Cardiac atrium fibroblast (primary cell): ENCODE results near the gene FUT6. TPM values are rescaled to one million over a fixed set of nuclear protein-coding genes. Genes with fewer than 3 reads are reported as not detected.

ENCODE experiments used
- total RNA-seq: library from RNA; depleted of rRNA; stranded (reverse); fragments of >200 nt; gene quantifications from 2 replicates; pipeline ENCODE4 v1.2.3, GENCODE V29; 2015

FUT6 gene, protein sequence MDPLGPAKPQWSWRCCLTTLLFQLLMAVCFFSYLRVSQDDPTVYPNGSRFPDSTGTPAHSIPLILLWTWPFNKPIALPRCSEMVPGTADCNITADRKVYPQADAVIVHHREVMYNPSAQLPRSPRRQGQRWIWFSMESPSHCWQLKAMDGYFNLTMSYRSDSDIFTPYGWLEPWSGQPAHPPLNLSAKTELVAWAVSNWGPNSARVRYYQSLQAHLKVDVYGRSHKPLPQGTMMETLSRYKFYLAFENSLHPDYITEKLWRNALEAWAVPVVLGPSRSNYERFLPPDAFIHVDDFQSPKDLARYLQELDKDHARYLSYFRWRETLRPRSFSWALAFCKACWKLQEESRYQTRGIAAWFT
- total RNA-seq: not detected in 2 replicates

DNA sequence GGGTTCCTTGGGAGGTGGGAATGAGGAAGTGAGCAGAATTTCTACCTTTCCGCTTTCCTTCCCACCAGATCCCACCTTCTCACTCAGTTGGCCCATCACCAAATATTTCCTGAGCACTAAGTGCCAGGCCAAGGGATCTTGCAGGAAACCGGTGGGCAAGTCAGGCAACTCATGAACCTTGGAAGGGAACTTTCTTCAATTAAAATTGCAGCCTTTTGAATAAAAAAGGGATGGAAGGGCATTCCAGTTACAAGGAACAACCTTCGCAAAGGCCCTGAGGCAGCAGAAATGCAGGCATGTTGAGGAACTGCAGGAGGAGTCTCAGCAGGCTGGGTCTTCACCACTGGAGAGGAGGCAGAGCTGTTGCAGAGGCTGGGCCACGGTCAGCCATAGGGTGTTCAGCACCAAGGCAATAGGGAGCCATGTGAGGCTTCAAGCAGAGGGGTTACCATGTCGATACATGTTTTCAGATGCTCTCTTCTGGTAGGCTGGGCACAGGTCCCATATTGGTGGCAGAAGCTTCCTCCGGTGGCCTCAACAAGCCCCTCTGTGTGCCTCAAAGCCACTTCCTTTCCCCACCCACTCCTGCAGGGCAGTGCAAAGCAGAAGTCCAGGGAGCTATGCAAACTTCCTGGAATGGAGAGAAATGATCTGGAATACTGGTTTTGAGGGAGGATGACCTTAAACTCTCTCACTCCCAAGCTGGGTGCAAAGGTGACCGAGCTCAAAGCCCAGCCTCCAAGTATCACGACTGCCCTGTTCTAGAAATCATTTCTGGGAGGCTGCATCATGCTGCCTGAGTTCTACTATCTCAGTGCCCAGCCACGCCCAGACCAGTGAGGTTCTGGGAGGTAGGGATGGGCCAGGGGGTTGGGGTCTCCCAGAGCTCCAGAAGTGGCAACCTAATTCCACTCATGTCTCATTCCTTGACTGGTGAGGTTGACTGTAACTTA lies at the start of gene FUT6:
TSS of gene FUT6 (minus strand) at position 638 of the 953 bp plus-strand sequence. CDS start 7,135 bp downstream, outside the sequence.

DNA sequence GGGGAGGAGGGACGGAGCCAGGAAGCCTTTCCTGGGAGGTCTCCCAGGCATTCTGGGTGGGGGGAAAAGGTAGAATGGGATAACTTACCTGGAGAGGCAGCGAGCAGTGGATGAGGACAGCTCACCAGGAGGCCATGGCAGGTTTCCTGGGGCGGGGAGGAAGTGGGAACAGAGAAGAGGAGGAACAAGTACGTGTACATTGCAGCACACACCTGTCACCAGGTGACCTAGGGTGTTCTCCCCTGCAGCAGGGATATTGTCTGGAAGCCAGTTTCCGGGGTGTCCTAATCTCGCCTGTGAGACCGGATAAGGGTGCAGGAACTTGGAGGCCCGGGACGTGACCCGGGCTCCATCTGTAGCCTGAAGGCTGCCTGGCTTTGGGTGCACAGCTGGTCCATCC lies 11.8 kb upstream of the FUT6 start, which contains the start of gene FUT3:
TSS of gene FUT3 (minus strand) at position 148 of the 400 bp plus-strand sequence.

DNA sequence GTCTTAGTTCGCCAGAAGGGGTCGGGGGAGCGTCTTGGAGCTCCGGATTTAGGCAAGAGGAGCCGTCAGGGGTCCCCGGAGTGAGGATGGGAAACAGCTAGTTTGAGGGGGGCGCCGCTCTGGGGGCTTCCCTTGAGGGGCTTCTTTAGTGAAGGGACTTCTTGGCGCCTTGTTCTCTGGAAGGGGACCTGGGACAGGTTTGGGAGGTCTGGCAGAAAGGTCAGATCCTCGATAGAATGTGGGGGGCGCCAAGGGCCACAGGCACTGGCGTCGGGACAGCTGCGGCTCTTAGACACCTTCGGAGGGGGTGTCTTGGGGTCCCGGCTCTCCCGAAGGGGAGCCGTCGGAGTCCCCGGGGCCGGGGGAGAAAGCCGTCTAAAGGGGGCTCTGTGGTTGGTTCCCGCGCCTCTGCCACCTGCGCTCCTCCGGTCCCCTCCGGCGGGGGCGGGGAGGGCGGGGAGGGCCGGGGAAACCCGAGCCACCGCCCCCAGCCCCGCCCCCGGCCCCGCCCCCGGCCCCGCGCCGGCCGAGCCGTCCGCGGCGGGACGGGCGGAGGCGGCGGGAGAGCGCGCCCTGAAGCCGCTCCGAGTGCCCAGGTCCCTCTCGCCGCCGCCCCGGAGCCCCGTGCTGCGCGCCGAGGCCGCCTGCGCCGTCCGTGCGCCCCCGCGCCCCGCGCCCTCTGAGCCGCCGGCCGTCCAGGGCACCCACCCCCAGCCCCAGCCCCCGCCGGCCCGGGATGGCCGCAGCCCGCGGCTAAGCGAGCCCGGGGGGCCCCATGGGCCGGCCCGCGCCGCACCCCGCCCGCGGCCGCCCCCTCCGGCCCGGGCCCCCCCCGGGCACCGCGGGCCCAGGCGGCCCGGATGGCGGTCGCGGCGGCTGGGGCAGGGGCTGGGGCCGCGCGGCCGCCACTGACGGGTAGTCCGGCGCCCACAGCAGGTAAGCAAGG lies 34.7 kb downstream of the FUT6 start, which contains the start of gene NRTN:
TSS of gene NRTN (plus strand) at position 552 of the 946 bp plus-strand sequence. CDS start 19,099 bp downstream, outside the sequence.

DNA sequence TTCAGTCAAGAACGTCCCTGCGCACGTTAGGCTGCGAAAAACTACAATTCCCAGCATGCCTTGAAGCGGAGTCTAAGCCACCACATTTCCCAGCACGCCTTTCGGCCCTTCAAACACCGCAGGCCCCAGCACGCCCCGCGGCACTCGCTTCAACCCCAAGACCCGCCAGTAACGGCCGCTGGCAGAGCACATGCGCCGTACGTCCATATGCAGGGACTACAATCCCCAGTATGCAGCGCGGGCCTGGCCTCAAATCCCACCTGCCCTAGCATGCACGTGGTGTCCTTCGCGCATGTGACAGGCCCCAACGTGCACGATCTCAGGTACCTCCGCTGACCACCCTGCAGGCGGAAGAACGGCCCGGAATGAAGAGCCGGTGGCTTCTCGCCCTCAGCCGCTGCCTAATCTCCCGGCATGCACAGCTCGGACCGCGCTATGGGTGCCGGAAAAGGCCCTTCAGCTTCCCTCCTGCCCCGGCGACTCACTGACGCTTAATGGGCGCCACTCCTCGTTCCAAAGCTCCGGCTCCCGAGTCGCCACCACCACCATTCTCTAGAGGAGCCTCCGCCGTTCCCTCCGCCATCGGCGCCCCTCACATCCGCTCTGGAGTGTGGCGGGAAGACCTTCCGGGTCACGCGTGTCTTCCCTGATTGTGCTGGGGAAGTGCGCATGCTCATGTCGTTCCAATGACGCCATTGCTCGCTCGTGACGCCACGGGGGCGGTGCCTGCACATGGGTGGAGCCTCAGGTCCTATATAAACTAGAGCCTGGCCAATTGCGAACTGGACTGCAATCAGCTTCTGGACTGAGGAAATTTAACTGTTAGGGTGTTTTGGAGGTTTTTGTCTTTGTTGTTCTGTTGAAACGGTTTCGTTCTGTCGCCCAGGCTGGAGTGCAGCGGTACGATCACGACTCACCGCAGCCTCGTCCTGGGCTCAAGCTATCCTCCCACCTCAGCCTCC lies 48.7 kb downstream of the FUT6 start, which contains the start of gene DUS3L:
TSS of gene DUS3L (minus strand) at position 605 of the 962 bp plus-strand sequence. CDS start at position 583, 22 bp downstream.

DNA sequence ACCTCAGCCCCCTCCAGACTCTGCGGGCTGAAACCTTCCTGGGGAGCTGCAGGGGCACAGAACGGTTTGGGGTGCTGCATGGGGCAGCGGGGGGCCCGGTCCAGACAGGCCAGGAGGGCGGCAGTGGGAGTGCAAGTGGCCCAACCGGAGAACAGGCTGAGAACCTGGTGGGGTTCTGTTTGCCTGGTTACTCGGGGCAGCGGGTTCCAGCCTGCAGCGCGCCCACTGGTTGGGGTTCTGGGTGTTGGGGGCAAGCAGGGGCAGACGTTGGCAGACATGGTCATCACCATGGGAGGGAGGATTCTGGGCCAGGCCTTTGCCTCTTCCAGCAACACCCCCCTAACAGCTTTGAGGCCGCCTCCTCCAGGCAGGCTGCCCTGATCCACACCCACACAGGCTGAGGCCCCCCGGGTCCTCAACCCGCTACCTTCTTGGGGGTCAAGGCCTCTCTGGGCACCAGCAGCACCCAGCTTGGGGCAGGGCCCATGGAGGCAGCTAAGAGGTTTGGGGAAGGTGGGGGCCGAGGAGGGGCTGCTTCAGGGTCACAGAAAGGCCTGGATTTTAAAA lies 54.8 kb downstream of the FUT6 start, which contains the start of gene PRR22:
TSS of gene PRR22 (minus strand) at position 166 of the 567 bp plus-strand sequence. CDS start at position 80, 86 bp downstream.

Other genes starting within 250 kb of the FUT6 start
- gene SAFB2, start 216.9 kb downstream of the FUT6 start, total RNA-seq: 13.2 and 19.0 TPM in 2 replicates
- 16.6 and 28.2 TPM in 2 replicates for gene SAFB, start 216.6 kb downstream of the FUT6 start, total RNA-seq
- 50.9 and 81.3 TPM in 2 replicates for gene MICOS13, start 159.2 kb downstream of the FUT6 start, total RNA-seq
- 13.1 and 13.9 TPM in 2 replicates for gene HSD11B1L, start 158.7 kb downstream of the FUT6 start, total RNA-seq
- 711 and 1,265 TPM in 2 replicates for gene RPL36, start 149.4 kb downstream of the FUT6 start, total RNA-seq
- gene LONP1, start 119.6 kb downstream of the FUT6 start, total RNA-seq: 92.7 and 95.5 TPM in 2 replicates
- not detected in 2 replicates for gene CATSPERD, start 119.1 kb downstream of the FUT6 start, total RNA-seq
- 0.36 and 0.49 TPM in 2 replicates for gene PRR22, start 55.0 kb downstream of the FUT6 start, total RNA-seq
- 18.6 and 19.3 TPM in 2 replicates for gene DUS3L, start 48.5 kb downstream of the FUT6 start, total RNA-seq
- gene NRTN, start 34.6 kb downstream of the FUT6 start, total RNA-seq: not detected in 2 replicates
- not detected in 2 replicates for gene FUT3, start 11.7 kb upstream of the FUT6 start, total RNA-seq
- not detected in 2 replicates for gene FUT5, start 30.8 kb upstream of the FUT6 start, total RNA-seq
- 316 TPM in 2 replicates for gene NDUFA11, start 64.1 kb upstream of the FUT6 start, total RNA-seq
- gene VMAC, start 65.2 kb upstream of the FUT6 start, total RNA-seq: 3.2 and 4.7 TPM in 2 replicates
- 2.6 and 16.1 TPM in 2 replicates for gene CAPS, start 74.6 kb upstream of the FUT6 start, total RNA-seq
- 44.0 and 48.8 TPM in 2 replicates for gene RANBP3, start 138.4 kb upstream of the FUT6 start, total RNA-seq